NCI-H1436 (cell line): ENCODE measurements around the gene CD1C.
"Not testable (repeated sequence)": the region's sequence is repeated elsewhere in the genome, so short reads cannot be mapped to it uniquely, and the experiment has no call there.

ENCODE experiments used
- DNase-seq: peaks from one replicate; lab custom pipeline; 2025; lab: John Stamatoyannopoulos, UW

Gene CD1C

DNA sequence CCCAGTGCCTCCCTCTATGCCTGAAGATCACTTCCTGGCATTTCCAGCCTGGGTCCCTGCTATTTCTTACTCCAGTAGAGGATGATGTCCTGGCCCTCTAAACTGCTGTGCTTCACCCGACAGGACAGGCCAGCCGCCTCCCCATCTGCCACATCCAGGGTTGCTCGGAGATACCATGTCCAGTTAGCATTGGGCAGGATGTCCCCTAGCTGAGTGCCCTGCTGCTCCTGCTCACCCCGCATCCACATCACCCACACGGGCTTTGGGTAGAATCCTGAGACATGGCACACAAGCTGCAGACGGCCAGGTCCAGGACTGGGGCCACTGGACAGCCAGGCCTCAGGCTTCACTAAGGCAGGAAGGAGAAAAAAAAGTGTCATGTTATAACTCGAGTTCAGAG, 39.6 kb downstream of the CD1C start:
- no peak for DNase-seq

DNA sequence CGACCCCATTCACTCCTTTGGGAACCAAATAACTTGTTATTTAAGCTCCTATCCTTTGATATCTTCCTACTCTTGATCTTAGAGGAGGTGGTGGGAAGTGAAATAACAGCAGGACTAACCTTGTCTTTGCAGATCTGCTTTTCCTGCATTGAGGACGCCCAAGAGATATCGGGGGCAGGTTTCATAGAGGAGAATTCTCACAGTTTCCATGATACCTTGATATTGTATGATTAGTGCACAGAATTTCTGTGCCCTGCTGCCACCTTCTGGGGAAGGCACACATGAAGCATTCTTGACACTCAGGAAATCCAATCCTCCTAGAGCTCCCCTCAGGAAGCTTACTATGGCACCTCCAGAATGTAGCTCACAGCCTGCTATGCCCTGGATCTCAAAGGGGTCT, 40.0 kb downstream of the CD1C start:
- DNase-seq = no peak

DNA sequence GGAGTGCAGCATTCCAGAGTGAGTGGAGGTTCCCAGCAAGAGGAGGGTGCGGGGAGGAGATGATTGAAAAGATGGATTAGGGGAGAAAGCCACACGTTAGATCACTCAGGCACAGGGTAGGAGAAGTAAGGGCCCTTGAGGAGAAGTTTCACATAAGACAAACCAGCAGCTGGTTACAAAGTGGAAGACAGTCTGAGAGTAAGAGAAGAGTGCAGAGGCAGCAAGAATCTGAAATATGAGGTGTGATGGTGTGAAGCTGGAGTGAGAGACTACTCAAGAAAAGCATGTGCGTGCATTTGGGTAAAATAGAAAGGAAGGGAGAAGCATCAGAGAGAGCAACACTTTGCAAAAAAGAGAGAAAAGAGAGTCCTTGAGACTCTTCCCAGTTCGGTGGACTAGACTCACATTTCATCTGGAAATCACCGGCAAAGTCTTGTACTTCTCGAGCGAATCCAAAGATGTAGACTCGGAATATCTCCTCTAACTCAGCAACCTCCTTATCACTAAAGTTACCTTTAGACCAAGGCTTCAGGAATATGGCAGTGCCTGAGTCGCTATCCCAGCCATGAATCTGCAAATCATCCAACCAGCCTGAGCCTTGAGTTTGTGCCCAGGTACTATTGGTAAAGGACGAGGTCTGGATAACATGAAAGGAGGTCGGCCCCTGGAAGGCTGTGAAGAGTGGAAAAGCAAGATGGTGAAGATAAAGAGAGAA, 40.8 kb downstream of the CD1C start:
- DNase-seq = no peak

DNA sequence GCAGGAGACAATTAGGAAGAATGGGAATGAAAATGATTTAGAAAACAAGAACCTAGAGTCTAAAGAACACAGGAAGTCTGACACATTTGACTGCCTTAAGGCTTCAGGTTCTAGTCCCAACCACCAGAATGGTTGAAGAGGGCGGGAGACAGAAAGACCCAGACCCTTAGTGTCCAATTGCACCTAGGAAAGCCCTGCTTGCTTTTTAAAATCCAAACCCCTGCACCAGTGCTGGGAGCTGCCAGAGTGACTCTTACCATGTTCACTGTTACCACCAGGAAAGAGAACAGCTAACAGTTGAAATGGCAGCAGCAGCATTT, 41.3 kb downstream of the CD1C start:
- DNase-seq = no peak

- DNase-seq = no peak
These were observed 41.9 kb downstream of the CD1C start, which contains the start of gene CD1B for GRCh38 chr1:158331481-158332150. Gene CD1B, minus strand, starts transcription at chr1:158331531. Its CDS starts 108 bp downstream, at chr1:158331423.

GRCh38 chr1:158333405-158334155, 43.9 kb downstream of the CD1C start:
- no peak for DNase-seq

- no peak for DNase-seq
These were observed 44.9 kb downstream of the CD1C start for GRCh38 chr1:158334526-158335212.

GRCh38 chr1:158335213-158335532, 45.5 kb downstream of the CD1C start:
- no peak for DNase-seq

DNA sequence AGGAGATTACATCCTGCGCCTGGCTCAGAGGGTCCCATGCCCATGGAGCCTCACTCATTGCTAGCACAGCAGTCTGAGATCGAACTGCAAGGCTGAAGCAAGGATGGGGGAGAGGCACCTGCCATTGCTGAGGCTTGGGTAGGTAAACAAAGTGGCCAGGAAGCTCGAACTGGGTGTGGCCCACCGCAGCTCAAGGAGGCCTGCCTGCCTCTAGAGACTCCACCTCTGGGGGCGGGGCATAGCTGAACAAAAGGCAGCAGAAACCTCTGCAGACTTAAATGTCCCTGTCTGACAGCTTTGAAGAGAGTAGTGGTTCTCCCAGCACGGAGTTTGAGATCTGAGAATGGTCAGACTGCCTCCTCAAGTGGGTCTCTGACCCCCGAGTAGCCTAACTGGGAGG, 46.7 kb downstream of the CD1C start:
- not testable (repeated sequence) for DNase-seq
